ENCODE results near the gene HIP1R.
"Not testable (repeated sequence)": the region's sequence is repeated elsewhere in the genome, so short reads cannot be mapped to it uniquely, and the experiment has no call there.

The HIP1R gene

DNA sequence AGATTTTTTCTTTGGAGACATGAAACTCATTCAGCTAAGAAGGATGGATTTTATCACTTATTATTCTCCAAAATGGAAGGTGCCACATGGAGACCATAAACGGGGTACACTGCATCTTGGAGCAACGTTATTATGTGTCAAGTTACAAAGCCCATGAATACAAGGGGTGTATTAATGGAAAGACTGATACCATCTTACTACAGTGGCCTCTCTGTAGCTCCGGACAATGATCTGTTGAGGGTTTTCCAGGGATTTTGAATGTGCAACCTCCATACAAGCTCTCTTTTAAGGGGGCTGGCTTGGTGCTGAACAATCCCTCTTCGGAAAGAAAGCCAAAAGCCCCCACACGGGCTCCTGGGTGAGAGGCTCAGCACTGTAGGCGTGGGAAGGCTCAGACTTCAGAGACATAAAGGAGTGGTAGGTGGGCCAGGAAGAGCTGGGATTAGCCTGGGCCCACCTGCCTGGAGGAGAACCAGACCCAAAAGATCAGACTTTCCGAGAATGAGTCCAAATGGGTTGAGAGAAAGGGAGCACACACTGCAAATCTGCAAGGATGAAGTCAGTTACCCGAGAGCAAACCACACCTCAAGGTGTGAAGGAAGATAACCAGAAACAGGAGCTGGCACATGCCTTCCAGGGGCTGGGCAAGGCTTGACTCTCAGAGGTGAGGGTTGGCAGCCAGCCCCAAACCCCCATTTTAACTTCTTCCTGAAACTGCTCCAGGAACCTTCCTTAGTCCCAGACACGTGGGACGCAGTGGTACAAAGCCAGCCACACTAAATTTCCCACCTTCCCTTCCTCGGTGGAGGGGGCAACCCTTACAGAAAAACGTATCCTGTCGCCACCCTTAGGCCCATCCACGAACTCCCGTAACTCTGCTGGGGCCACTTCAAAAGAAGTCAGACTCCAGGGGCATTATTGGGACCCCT, 59.2 kb downstream of the HIP1R start:
- peak; percentile 31 for DNase-seq

DNA sequence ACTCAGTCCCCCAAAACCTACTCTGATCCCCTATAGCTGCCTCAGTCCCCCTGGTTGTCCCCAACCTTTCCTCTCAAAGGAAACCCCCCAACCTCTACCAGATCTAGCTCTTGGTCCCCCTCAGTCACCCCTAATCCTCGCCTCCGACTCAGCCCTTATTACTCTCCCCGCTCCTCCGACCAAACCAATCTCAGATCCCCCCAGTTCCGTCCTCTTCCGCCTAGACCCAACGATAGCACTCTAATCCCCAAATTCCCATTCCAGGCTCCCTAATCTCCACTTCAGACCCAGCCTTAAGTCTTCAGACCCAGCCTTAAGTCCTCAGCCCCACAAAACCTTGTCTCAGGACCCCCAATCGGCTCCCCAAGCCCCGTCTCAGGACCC, 60.1 kb downstream of the HIP1R start:
- DNase-seq = no peak

DNA sequence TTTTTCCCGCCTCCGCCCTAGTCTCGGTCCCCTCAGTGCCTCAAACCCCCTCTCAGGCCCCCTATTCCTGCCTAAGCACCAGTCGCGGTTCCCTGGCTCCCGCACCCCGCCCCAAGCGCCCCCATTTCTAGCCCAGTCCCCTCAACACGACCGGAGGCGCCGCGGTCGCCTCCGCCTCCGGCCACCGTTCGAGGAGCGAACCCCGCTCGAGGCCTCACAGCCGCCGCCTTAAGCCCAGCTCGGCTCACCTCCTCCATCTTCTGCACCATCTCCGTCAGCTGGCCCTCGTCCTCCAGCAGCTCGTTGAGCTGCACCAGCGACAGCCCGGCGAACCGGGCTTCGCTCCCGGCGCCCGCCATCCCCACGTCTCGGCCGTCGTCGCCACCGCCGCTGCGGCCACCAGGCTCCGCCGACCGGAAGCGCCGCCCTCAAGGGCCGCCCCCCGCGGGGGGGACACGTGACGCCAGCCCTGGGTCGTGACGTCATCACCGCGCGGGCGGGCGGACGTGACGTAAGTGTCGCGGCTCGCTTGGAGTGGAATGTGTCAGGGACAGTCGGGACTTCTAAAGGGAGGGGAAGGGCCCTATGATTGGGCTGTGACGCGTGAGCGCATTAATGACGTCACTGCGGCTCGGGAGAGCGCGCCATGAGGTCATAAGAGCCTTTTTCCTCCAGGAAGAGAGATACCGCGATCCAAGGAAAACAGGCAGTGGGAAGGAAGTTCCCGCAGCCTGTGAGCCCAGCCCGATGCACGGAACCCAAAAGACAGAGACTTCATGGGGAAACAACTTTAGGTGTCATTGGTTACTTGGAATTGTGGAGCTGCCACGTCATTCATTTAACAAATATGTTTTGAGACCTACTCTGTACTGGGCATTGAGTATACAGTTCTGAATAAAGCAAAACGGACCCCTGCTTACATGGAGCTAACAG, 60.7 kb downstream of the HIP1R start, which contains the start of gene VPS37B:
TSS of gene VPS37B (minus strand) at position 421 of the 933 bp plus-strand sequence. CDS start at position 359, 62 bp downstream.
- peak; percentile 19 for DNase-seq

DNA sequence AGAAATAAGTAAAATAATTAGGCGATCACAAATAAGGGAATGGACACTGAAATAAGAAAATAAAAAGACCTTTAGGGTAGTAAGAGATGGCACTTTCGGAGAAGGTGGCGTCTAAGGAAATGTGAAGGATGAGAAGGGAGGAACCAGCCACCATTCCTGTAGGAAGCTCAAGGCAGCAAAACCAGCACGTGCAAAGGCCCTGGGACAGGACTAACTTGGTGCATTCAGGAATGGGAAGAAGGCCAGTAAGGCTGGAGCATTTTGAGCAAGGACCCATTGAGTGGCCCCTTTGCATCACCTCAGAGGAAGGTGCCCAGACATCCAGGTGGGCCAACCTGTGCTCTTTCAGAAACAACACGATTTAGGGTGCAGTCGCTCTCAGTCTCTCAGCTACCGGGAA, 61.4 kb downstream of the HIP1R start:
- DNase-seq = no peak

- no peak for DNase-seq
Measured at GRCh38 chr12:122899887-122900286, 64.6 kb downstream of the HIP1R start.

DNA sequence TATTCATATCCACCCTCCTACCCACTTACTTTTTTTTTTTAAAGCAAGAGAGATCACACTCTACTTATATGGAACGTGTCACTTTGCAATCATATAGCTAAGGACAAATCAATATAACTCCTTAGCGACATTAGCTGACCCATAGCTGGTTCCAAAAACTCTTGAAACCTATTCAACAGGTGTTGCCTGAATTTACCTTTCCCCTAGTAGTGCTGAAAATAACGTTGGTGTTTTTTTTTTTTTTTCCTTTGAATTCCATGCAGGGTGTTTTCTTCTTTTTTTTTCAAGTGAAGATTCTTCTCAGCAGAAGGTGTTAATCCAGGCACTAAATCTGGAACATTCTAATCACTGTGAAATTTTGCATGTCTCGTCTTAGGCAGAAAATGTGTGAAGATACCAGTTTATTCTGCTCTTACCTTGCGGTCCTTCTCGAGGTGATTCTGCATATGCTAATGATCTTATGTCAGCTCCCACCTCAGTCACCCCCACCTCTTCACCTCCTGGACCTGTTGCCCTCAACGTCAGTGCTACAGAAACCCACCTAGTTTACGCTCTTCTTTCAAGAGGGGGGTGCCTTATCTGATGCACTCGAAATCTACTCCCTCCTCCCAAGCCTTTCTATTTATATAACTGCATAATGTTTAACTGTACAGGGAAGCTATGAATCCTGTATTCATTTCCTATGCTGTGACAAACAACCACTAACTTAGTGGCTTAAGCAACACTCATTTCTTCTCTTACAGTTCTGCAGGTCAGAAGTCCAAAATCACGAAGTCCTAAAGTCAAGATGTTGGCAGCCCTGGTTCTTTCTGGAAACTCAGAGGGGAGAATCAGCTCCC, 67.8 kb downstream of the HIP1R start:
- DNase-seq = no peak

DNA sequence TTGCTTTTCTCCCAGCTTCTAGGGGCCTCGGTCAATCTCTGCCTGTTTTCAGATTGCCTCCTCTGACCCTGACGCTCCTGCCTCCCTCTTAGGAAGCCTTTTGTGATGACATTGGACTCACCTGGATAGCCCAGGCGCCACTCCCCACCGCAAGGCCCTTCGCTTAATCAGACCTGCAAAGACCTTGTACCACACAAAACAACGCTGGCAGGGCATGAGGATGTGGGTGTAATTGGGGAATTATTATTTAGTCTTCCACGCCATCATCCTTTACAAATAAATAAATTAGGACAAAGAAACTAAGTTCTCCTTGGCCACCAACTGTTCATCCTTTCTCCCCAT, 68.4 kb downstream of the HIP1R start:
- no peak for DNase-seq

- not testable (repeated sequence) for DNase-seq
Measured at GRCh38 chr12:122905258-122905657, 70.0 kb downstream of the HIP1R start.

- no peak for DNase-seq
Measured at GRCh38 chr12:122908915-122909314, 73.7 kb downstream of the HIP1R start.

DNA sequence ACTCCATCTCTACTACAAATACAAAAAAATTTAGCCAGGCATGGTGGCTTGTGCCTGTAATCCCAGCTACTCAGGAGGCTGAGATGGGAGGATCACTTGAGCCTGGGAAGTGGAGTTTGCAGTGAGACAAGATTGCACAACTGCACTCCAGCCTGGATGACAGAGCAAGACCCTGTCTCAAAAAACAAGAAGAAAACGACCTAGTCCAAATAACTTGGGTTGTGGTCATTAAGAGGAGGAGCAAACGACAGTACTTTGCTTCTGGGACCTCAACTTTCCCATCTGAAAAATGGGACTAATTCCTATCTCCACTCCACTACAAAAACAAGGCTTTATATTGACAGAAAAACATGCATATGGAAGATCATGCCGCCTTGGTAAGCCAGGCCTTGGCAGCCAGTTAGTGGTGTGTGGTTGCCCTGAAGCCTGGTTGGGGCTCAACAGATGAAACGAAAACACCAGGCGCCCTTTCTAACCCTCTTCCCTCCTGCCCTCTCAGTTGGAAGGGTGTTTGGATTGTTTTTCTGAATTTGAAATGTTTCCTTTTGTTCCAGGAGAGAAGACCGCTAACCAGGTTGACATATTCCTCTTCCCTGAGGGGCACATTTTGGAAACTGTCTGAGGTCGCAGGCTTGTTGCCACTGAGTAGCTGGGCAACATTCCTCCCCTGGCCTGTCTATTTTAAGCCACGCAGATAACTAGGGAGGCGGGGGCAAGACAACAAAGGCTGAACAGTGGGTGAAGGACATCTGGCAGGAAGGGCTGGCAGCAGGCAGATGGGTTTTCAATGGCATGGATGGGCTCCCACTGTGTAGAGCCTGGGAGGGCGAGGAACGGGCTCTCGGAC, 74.4 kb downstream of the HIP1R start:
- DNase-seq = no peak

All from GF-D8 (cell line).